Hippocampal formation (tissue), 2 donors: ENCODE results near the gene NCBP1.
"Not testable (repeated sequence)": the region's sequence is repeated elsewhere in the genome, so short reads cannot be mapped to it uniquely, and the experiment has no call there.

Source experiments
- DNase-seq, 2 donors: peaks; one replicate each; lab custom pipeline; 2025; lab: John Stamatoyannopoulos, UW

NCBP1 gene, protein sequence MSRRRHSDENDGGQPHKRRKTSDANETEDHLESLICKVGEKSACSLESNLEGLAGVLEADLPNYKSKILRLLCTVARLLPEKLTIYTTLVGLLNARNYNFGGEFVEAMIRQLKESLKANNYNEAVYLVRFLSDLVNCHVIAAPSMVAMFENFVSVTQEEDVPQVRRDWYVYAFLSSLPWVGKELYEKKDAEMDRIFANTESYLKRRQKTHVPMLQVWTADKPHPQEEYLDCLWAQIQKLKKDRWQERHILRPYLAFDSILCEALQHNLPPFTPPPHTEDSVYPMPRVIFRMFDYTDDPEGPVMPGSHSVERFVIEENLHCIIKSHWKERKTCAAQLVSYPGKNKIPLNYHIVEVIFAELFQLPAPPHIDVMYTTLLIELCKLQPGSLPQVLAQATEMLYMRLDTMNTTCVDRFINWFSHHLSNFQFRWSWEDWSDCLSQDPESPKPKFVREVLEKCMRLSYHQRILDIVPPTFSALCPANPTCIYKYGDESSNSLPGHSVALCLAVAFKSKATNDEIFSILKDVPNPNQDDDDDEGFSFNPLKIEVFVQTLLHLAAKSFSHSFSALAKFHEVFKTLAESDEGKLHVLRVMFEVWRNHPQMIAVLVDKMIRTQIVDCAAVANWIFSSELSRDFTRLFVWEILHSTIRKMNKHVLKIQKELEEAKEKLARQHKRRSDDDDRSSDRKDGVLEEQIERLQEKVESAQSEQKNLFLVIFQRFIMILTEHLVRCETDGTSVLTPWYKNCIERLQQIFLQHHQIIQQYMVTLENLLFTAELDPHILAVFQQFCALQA

DNA sequence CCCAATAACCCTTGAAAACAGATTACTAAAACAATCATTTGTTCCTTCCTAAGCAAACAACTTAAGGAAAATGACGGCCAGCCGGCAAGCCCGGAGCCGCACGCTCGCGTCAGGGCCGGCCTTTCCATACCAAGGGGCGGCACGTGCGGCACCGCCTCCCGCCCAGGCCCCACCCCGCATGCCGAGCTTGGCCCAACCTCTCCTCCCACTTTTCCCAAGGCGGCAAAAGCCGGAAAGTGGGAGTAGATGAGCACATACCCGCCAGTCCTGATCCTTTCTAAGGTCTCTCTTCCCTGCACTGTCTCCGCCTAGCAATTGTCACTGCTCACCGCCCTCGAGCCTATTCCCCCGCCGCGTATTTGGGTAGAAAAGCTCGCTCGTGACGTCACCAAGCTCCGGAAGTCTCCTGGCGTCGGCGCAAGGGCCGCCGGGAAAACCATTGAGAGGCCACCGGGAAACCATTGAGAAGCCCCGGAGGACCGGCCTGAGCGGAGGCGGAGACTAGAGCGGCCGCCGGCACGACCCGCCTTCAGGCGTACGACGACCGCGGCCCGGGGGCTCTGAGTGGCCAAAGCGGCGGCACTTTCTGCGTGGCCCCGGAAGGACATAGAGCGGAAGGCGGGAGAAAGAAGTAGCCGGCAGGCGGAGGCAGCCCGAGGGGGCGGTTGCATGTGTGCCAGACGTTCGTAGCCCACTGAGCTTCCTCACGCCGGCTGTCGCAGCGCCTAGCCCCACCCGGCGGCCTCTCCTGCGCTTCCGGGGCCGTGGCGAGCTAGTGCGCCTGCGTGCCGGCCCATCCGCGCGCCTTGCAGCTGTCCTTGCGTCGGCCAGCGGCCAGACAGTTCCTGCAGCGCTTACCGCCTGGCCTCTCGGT lies at the start of gene NCBP1, which contains the start of gene TSTD2:
NCBP1 (plus strand) TSS at position 837 of the 874 bp plus-strand sequence. CDS start 61 bp downstream, outside the sequence.
TSTD2 (minus strand) TSS at position 384 of the 874 bp plus-strand sequence. CDS start 5,806 bp downstream, outside the sequence.
- DNase-seq, result peak; percentile 95 to 98

DNA sequence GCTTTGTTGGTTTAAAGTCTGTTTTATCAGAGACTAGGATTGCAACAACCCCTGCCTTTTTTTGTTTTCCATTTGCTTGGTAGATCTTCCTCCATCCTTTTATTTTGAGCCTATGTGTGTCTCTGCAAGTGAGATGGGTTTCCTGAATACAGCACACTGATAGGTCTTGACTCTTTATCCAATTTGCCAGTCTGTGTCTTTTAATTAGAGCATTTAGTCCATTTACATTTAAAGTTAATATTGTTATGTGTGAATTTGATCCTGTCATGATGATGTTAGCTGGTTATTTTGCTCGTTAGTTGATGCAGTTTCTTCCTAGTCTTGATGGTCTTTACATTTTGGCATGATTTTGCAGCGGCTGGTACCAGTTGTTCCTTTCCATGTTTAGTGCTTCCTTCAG lies 48.8 kb upstream of the NCBP1 start:
- DNase-seq, result not testable (repeated sequence)

DNA sequence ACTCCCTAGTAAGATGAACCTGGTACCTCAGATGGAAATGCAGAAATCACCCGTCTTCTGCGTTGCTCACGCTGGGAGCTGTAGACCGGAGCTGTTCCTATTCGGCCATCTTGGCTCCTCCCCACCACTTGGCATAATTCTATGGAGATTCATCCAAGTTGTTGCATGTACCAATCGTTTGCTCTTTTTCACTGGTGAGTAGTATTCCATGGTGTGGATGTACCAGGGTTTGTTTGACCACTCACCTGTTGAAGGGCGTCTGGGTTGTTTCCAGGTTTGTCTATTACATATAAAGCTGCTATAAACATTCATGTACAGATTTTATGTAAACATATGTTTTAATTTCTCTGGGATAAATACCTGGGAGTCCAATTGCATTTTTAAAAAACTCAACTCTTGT lies 46.7 kb upstream of the NCBP1 start:
- DNase-seq, result not testable (repeated sequence)

DNA sequence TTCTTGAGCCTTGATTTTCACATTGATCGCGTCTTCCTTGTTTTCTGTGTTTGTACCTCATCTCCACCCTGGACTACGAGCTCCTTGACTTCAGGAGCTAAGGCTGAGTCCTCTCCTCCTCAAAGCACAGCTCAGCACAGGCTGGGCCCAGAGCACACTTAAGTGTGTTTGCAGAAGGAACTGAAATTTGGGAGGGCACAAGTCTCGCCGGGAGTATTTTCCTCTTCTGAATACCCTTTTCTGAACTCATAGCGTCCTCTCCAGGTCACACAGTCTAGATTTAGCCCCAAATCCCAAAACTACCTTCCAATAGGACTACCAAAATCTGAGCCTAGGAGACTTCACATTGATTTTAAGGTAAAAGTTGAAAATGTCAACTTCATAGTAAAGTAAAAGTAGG lies 42.1 kb upstream of the NCBP1 start:
- DNase-seq, result no peak

DNA sequence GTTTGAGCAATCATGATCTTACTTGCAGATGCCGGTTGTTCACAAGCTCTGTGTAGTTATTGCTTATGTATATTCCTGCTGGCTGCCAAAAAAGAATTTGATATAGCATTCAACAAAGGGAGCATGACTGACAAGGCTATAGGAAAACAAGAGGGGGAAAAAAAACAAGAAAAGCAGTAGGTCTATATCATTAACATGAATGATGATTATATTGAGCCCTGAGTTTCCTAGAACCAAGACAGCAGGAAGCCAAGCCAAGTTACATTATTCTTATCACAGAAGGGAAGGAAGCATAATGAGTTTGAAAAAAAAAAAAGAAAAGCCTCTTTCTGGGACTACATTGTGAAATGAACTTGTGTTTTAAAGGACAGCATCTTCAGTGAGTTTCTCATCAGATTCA lies 41.5 kb upstream of the NCBP1 start:
- no peak for DNase-seq

DNA sequence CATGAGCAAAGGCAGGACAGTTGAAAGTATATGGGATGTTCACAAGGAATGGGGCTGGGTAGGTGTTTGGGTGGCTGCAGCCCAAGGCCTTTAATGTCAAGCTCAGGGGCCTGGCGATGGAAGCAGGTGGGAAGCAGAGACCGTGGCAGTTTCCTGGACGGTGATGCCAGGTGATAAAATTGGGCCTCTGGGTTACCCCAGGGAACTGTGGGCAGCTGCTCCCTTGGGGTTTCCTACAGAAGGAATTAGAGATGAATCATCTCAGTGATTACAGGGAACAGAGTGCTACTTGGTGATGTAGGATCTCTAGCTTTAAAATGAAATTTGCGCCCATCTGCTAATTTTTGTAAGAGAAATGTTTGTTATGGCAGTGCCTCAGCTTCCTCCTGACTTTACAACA lies 39.7 kb upstream of the NCBP1 start:
- DNase-seq, result no peak

DNA sequence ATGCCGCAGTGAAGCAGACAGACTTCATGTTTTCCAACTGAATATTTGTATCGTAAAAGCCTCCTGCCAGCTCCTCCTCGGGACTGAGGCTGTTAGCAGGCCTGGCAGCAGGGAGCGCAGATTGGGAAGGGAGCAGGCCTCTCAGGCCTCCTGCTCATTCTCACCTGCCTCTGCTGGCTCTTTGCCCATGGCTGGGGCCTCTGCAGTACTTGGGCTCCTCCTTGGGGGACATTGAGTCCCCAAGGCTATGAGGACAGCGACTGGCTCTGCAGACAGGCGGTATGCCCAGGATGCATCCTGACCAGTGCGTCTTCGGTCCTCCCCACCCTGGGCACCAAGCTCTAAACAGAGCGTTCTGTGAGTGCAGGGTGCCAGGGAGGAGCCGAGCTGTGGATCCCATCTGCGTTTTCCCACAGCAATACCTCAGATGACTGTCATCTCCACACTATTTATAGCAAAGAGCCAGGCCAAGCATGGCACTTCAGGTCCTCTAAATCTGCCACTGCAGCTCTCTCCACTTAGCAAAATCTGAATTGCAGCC lies 39.2 kb upstream of the NCBP1 start:
- DNase-seq, result no peak

DNA sequence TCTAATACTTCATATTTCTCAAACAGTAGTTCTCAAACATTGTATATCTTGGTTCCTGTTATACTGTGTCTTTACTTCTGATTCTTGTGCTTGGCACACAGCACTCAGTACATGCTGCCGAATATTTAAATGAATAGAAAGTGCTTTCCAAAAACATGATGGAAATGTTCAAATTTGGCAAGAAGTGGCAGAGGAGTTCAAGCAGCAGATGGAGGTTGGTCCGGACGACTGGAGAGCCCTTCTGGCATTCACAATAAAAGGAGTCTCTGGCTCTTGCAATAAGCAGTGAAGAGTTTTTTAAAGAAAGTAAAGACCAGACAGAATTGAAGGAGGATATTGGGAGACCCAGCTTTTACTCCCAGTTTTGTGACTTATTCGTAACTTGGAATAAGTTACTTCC lies 36.7 kb upstream of the NCBP1 start:
- no peak for DNase-seq

DNA sequence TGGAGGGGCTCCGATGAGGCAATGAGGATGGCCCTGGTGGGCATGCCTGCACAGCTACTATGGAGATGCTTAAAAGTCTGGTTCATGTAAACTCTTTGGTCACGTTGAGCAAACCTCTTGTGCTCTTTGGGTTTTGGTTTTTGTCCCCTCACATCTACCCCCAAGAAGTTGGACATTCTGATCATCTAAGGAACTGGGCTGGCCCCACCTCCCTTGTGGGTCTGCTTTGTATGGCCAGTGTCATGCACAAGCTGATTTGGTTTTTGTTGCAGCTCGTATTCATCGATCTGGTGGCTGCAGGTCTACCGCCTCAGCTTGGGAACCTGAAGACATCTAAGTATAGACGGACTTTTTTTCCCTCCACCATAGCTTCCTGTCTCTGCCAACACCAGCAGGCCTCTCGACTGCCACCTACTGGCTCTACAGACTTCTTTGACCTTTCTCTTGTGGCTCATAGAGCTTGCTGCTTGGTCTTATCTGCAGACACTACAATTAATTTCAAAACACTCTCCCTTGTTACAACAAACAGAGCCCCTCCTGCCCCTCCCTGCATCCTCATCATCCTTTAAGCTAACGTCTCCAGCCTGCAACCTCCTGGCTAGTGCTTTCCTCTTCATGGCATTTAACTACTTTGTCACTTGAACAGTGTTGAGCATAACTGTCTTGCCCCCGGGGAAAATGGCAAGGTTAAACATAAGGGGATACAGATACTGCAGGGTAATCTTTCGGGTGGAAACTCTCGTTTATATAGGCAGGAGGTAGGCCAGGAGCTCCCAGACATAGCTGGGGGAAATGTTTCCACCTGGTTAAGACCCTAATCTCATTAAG lies 34.9 kb upstream of the NCBP1 start:
- peak; percentile 64 to 85 for DNase-seq

DNA sequence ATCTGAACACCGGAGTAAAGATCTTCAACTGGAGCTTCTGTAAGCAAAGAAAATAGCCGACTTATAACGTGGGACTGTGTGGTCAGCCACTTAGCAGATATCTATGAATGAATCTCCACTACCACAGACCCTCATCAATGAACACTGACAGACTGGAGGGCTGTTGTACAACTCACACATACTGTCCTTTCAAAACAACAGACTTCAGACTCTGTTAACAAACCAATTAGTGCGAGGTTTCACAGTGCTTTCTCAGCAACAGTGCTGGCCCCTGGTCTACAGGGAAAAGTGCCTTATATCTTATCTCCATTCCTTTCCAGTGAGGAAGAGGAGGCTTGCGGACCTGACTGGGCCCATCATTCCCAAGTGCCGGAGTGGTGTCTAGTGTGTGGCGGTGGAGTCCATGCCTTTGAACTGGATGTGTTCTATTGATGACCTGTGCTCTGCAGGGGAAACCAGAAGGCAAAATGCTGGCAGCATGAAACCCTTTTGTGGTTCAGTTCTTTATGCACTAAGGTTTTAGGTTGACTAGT lies 34.2 kb upstream of the NCBP1 start:
- DNase-seq, result no peak

DNA sequence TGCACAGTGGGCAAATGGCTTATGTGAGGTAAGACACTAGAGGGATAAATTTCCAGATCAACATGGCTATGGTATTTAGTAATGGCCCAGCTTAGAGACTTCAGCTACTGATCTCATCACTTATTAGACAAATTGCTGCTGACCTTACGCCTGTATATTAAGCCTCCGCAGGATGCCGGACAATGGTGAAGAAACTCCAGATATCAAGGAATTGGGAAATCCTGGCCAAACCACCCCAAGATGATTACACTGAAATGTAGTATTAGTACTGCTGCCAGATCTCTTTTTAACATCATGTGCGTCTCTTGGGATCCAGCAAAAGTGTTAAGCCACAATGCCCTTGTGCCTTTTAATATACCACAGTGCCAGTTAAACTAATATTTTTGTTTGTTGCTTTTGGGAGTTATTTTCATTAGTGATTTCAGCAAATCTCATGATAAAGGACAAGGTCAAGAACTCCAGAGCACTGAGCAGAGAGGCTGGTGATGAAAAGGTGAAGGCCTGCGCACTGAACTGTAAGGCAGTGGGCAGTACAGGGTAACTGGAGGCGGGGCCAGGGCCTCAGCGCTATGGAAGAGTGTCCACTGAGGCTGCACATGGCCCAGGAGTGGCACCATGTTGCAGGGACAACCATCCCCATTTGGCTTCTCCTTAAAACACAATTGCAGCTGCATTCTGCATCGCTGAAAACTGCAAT lies 32.9 kb upstream of the NCBP1 start:
- DNase-seq, result no peak

DNA sequence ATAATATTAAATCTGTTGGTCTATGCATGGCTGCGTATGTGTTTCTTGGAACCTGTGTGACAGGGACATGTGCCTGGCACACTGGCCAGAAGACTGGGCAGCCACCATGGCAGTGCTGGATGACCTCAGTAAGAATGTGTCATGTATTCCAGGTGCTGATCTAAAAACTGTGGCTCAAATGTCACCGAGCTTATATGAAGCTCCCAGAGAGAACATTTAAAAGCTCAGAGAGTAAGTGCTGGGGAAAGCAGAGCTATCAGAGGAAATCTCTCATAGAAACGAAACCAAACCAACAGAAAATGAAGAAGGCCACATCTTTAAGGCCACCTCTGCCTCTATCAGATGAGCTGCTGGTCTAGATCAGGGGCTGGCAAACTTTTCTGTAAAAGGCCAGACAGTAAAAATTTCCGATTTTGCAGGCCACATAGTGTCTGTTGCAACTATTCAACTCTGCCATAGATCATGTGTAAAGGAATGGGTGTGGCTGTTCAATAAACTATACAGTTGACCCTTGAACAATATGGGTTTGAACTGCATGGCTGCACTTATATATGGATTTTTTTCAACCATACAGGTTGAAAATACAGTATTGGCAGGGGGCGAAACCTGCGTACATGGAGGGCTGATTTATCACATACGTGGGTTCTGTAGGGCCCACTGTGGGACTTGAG lies 32.3 kb upstream of the NCBP1 start:
- DNase-seq, result no peak

DNA sequence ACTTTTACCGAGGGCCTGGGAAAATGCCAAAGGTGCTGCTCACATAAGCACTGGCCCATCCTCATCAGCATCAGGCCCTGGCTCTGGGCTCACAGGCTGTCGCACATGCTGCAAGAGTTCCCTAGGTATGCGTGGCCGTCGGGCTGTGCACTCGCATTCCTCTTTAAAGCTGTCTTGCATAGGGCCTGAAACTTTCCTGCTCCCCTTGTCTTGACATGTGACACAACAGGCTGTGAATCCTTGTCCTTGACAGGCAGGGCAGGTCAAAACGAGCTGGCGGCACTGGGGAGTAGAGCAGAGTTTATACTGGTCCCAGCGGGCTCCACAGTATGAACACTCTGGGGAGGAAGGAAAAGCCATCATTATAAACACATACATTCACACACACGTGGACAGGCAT lies 31.2 kb upstream of the NCBP1 start:
- DNase-seq, result no peak

DNA sequence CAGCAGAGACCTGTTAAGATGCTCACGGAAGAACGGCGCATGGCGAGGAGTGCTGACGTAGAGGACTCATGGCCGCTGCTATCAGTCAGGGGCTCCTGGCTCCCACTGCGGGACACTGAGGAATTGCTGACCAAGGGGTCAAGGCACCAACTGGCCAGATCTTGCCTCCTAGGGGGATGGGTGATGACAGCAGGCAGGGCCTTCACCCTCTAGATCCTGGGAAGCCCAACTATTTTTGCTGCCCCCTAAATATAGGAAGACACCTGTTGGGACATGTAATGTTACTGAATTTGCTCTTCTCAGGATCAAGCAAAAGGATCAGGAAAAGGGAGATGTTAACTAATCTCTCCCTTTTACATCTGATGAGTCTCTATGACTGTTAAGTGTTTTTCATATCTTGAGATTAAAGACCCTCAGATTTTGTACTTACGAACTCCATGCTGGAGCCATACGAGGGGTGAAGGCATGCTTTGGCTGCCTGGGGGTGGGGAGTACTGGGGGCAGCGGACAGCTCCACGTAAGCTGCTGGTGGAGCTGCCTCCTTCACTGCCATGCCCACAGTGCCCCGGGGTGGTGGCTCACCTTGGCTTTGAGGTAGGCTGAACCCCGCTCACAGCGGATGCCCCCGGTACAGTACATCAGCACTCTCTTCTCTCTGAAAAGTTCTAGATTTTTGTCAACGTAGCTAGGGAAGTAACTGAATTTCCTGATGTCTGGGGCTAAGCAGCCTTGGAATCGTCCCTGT lies 28.5 kb upstream of the NCBP1 start:
- no peak for DNase-seq

DNA sequence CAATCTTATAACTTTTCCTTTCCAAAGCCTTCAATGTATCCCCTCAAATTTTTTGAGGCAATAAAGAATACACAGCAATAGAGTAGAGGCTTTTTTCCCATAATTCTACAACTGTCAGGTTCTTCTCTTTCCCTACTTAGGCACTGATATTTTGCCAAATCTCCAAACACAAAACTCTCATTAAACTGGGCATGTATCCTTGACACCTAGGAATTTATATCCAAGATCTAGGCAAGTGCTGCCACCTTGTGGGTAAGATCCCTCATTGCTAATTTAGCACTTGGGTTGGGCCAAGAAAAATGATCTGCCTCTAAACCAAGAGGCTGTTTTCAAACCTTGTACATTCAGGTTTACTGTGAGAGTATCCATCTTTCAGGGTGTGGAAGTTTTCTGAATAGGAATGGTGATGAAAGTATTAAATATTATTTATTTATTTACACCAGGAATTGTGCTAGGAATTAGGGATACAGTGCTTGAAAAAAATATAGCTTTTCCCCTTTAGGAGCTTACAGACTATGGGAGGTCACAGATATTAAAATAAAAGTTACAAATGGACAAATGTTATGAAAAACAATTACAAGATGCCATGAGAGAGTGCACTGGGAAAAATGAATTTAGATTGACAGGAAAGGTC lies 18.1 kb upstream of the NCBP1 start:
- DNase-seq, result peak; percentile 46 to 77

DNA sequence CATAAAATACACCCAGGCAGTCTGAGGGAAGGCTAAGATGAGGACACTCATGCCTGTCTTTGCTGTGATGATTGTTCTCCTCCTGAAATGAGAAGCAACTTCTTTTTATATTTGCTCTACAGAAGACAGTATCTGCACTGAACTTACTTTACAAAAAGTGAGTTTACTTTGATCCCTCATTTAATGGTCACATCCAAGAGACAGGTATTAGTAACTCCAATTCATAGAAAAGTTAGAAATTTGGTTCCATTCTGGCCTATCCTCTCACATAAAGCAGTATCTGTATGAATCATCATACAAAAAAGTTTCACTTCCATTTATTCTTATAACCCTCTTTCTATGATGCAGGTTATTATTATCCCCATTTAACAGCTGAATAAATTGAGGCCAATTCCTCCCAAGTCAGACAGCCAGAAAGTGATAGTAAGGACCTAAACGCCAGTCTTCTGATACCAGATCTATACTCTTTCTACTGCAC lies 15.6 kb upstream of the NCBP1 start:
- no peak for DNase-seq

DNA sequence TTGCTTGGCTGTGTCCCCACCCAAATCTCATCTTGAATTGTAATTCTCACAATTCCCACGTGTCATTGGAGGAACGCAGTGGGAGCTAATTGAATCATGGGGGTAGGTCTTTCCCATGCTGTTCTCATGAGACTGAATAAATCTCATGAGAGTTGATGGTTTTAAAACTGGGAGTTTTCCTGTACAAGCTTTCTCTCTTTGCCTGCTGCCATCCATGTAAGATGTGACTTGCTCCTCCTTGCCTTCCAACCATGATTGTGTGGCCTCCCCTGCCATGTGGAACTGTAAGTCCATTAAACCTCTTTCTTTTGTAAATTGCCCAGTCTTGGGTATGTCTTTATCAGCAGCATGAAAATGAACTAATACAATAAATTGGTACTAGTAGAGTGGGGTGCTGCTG lies 13.6 kb upstream of the NCBP1 start:
- DNase-seq, result not testable (repeated sequence)

DNA sequence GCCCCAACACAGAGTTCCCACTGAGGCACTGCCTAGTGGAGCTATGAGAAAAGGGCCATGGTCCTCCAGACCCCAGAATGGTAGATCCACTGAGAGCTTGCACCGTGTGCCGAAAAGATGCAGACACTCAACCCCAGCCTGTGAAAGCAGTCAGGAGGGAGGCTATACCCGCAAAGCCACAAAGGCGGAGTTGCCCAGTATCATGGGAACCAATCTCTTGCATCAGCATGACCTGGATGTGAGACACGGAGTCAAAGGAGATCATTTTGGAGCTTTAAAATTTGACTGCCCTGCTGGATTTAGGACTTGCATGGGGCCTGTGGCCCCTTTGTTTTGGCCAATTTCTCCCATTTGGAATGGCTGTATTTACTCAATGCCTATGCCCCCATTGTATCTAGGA lies 11.1 kb upstream of the NCBP1 start:
- DNase-seq, result not testable (repeated sequence)
